AML-193 (cell line): ENCODE measurements around the gene FDX1.

Source experiments
- DNase-seq, 2 experiments: peaks; one replicate each; lab custom pipeline; 2025; lab: John Stamatoyannopoulos, UW

FDX1 gene

GRCh38 chr11:110468121-110468520 is 38.4 kb downstream of the FDX1 start:
- DNase-seq: no peak

GRCh38 chr11:110469127-110469526 is 39.4 kb downstream of the FDX1 start:
- no peak for DNase-seq

- DNase-seq: no peak
Measured at GRCh38 chr11:110470716-110471115, 41.0 kb downstream of the FDX1 start.

GRCh38 chr11:110471371-110471770 is 41.6 kb downstream of the FDX1 start:
- DNase-seq: no peak

GRCh38 chr11:110472858-110473257 is 43.1 kb downstream of the FDX1 start:
- no peak for DNase-seq

- DNase-seq: no peak
Measured at GRCh38 chr11:110473706-110474105, 44.0 kb downstream of the FDX1 start.

GRCh38 chr11:110474578-110474977 is 44.8 kb downstream of the FDX1 start:
- DNase-seq: no peak

- no peak for DNase-seq
Measured at GRCh38 chr11:110475671-110476070, 45.9 kb downstream of the FDX1 start.

- no peak for DNase-seq
Measured at GRCh38 chr11:110478410-110478809, 48.7 kb downstream of the FDX1 start.

GRCh38 chr11:110479108-110480101 is 49.7 kb downstream of the FDX1 start:
- DNase-seq: peak; percentile 91 to 93

GRCh38 chr11:110481523-110481922 is 51.8 kb downstream of the FDX1 start:
- DNase-seq: no peak

- DNase-seq: peak; percentile 19 to 32
Measured at GRCh38 chr11:110486156-110486555, 56.4 kb downstream of the FDX1 start.

- peak; percentile 46 to 49 for DNase-seq
Measured at GRCh38 chr11:110488446-110488845, 58.7 kb downstream of the FDX1 start.

GRCh38 chr11:110490886-110491285 is 61.1 kb downstream of the FDX1 start:
- peak; percentile 52 to 61 for DNase-seq

- DNase-seq: no peak
Measured at GRCh38 chr11:110491577-110492320, 62.0 kb downstream of the FDX1 start.

GRCh38 chr11:110492321-110492685 is 62.6 kb downstream of the FDX1 start:
- no peak for DNase-seq

GRCh38 chr11:110493346-110493745 is 63.6 kb downstream of the FDX1 start:
- no peak for DNase-seq

GRCh38 chr11:110497231-110497978 is 67.7 kb downstream of the FDX1 start:
- peak; percentile 90 for DNase-seq

- DNase-seq: no peak
Measured at GRCh38 chr11:110501428-110501827, 71.7 kb downstream of the FDX1 start.

- no peak for DNase-seq
Measured at GRCh38 chr11:110505528-110506284, 76.0 kb downstream of the FDX1 start.

GRCh38 chr11:110507328-110507727 is 77.6 kb downstream of the FDX1 start:
- no peak for DNase-seq

GRCh38 chr11:110508786-110509185 is 79.0 kb downstream of the FDX1 start:
- no peak for DNase-seq
